Measurements from ENCODE around the gene GSTA4. TPM values are rescaled to one million over a fixed set of nuclear protein-coding genes. Genes with fewer than 3 reads are reported as not detected.

GSTA4 gene
- polyA plus RNA-seq, 1 donor from 2014 or later, result 764 TPM

- no peaks in the 10 kb centered on the region for H3K9me3 ChIP-seq (ENCODE audit: low read length)
- TF ChIP-seq TAF1 (IDR thresholded peaks at IDR 0.05; ENCODE audit: low read depth) (no peak), CTCF (IDR thresholded peaks at IDR 0.05; ENCODE audit: poor library complexity, severe bottlenecking) (no peak), EP300 (conservative IDR thresholded peaks at IDR 0.05; ENCODE audit: poor library complexity, severe bottlenecking) (no peak), POLR2AphosphoS5 (IDR thresholded peaks at IDR 0.05) (no peak), SMC3 (conservative IDR thresholded peaks at IDR 0.05; ENCODE audit: poor library complexity) (no peak), RAD21 (conservative IDR thresholded peaks at IDR 0.05) (no peak), EZH2 (IDR thresholded peaks at IDR 0.05; ENCODE audit: borderline replicate concordance, insufficient read depth, low read length, poor library complexity, severe bottlenecking) (no peak), REST (IDR thresholded peaks at IDR 0.05; ENCODE audit: borderline replicate concordance) (no peak), MXI1 (conservative IDR thresholded peaks at IDR 0.05; ENCODE audit: poor library complexity, severe bottlenecking) (no peak)
- no peak overlapping the region for H3K27ac ChIP-seq (ENCODE audit: low read length)
Measured at GRCh38 chr6:52942221-52942620, 52.9 kb downstream of the GSTA4 start.

GRCh38 chr6:52937908-52938307 lies 57.2 kb downstream of the GSTA4 start:
- H3K79me2 ChIP-seq (replicated peaks; ENCODE audit: insufficient read depth, low read length), result no peaks in the 10 kb centered on the region

More at GRCh38 chr6:52942221-52942620, 52.9 kb downstream of the GSTA4 start:
- Histone ChIP-seq H3K4me2 (ENCODE audit: low read length) (no peak overlapping the region), H3K9me2 (ENCODE audit: insufficient read depth, low read length) (no peaks in the 10 kb centered on the region), H3K79me2 (replicated peaks; ENCODE audit: insufficient read depth, low read length) (no peaks in the 10 kb centered on the region), H3K9ac (ENCODE audit: low read length) (no peak overlapping the region), H4K20me1 (ENCODE audit: insufficient read depth) (no peaks in the 10 kb centered on the region), H3K36me3 (ENCODE audit: insufficient read depth, low read length) (no peaks in the 10 kb centered on the region), H3K27me3 (ENCODE audit: insufficient read depth, low read depth, low read length) (no peaks in the 10 kb centered on the region), H2AFZ (ENCODE audit: low read depth, low read length) (no peak overlapping the region), H3F3A (ENCODE audit: insufficient read depth, low read length, poor library complexity, severe bottlenecking) (no peaks in the 10 kb centered on the region), H3K4me3 (ENCODE audit: low read length) (no peak overlapping the region)

More at GRCh38 chr6:52937908-52938307, 57.2 kb downstream of the GSTA4 start:
- TF ChIP-seq MXI1 (conservative IDR thresholded peaks at IDR 0.05; ENCODE audit: poor library complexity, severe bottlenecking) (no peak), EZH2 (IDR thresholded peaks at IDR 0.05; ENCODE audit: borderline replicate concordance, insufficient read depth, low read length, poor library complexity, severe bottlenecking) (no peak), RAD21 (conservative IDR thresholded peaks at IDR 0.05) (no peak), TAF1 (IDR thresholded peaks at IDR 0.05; ENCODE audit: low read depth) (no peak), POLR2AphosphoS5 (IDR thresholded peaks at IDR 0.05) (no peak), EP300 (conservative IDR thresholded peaks at IDR 0.05; ENCODE audit: poor library complexity, severe bottlenecking) (no peak), CTCF (IDR thresholded peaks at IDR 0.05; ENCODE audit: poor library complexity, severe bottlenecking) (no peak), REST (IDR thresholded peaks at IDR 0.05; ENCODE audit: borderline replicate concordance) (no peak), SMC3 (conservative IDR thresholded peaks at IDR 0.05; ENCODE audit: poor library complexity) (no peak)
- Histone ChIP-seq H2AFZ (ENCODE audit: low read depth, low read length) (no peak overlapping the region), H4K20me1 (ENCODE audit: insufficient read depth) (no peaks in the 10 kb centered on the region), H3F3A (ENCODE audit: insufficient read depth, low read length, poor library complexity, severe bottlenecking) (no peaks in the 10 kb centered on the region), H3K4me3 (ENCODE audit: low read length) (no peak overlapping the region), H3K9me2 (ENCODE audit: insufficient read depth, low read length) (no peaks in the 10 kb centered on the region), H3K4me2 (ENCODE audit: low read length) (no peak overlapping the region), H3K27ac (ENCODE audit: low read length) (no peak overlapping the region), H3K9me3 (ENCODE audit: low read length) (no peaks in the 10 kb centered on the region), H3K27me3 (ENCODE audit: insufficient read depth, low read depth, low read length) (no peaks in the 10 kb centered on the region), H3K9ac (ENCODE audit: low read length) (no peak overlapping the region), H3K36me3 (ENCODE audit: insufficient read depth, low read length) (no peaks in the 10 kb centered on the region)

Data from neural cell (in vitro differentiated cells).